HCT116 (cell line): ENCODE measurements around the gene EGFL7. TPM values are rescaled to one million over a fixed set of nuclear protein-coding genes. Genes with fewer than 3 reads are reported as not detected.

Source experiments
- ATAC-seq: fragments of 200-7000 bp; cut with Tn5 transposase; 2 replicates; pipeline ENCODE4 v1.9.1; 2020; ENCODE audit warnings: mild to moderate bottlenecking, moderate library complexity
- BruUV-seq: library from RNA; stranded (reverse); fragments of 400-500 nt; replicated peaks from 2 replicates; lab custom pipeline; 2021; lab: Mats Ljungman, UMichigan
- CTCF ChIA-PET: fragments of 300-600 bp; sonication (Branson Sonifier 250); formaldehyde crosslinking; loops from one replicate; lab custom pipeline; 2021; ENCODE audit warnings: antibody characterized with exemption; lab: Charles Lee
- POLR2A ChIA-PET: fragments of 300-600, 350-600 bp; sonication (Branson Sonifier 250); formaldehyde crosslinking; loops from one replicate; lab custom pipeline; 2021; ENCODE audit warnings: antibody characterized with exemption; lab: Charles Lee
- RAD21 ChIA-PET, 2 experiments: fragments of 300-600 bp; sonication (Branson Sonifier 250); formaldehyde crosslinking; loops; one replicate each; lab custom pipeline; 2023; ENCODE audit warnings: low total read pairs in 2 of 2; ENCODE audit not compliant: uncharacterized antibody in 2 of 2, unreplicated experiment in 2 of 2, low non-redundant PET in 1 of 2; lab: Charles Lee
- DNase-seq: peaks from one replicate; pipeline ENCODE4 v3.0.0-alpha.2; 2010; ENCODE audit warnings: low read depth, low spot score
- H2AFZ ChIP-seq: fragments of 200-600 bp; shearing (Covaris generic), sonication (generic); 2 replicates; pipeline ENCODE4 v1.6.1; 2017; ENCODE audit warnings: low read depth, mixed run types, mixed read lengths, antibody characterized with exemption, low read length; ENCODE audit not compliant: poor library complexity, severe bottlenecking
- H3K27ac ChIP-seq: 2 replicates; pipeline ENCODE4 v1.5.1; 2012; ENCODE audit warnings: low read depth, low read length
- H3K27me3 ChIP-seq: fragments of 200-600 bp; sonication (generic); 2 replicates; pipeline ENCODE4 v1.6.1; 2016; ENCODE audit warnings: mixed run types, low read length, mixed read lengths; ENCODE audit not compliant: insufficient read depth
- H3K36me3 ChIP-seq, 2 experiments: fragments of 200-500 bp in 1 of 2; fragments of 200-600 bp in 1 of 2; sonication (Bioruptor generic) in 1 of 2; sonication (generic) in 1 of 2; 2 replicates each; pipeline versions ENCODE4 v1.5.1 to v1.6.1; 2014 to 2016; ENCODE audit warnings: low read length in 2 of 2, inconsistent platforms in 1 of 2, mixed read lengths in 1 of 2, mixed run types in 1 of 2; ENCODE audit not compliant: insufficient read depth in 2 of 2, control insufficient read depth in 1 of 2
- H3K4me1 ChIP-seq, 2 experiments: fragments of 200-600 bp in 1 of 2; sonication (generic) in 1 of 2; 2 replicates each; pipeline versions ENCODE4 v1.5.1 to v1.6.1; 2012 to 2017; ENCODE audit warnings: low read length in 2 of 2, inconsistent platforms in 1 of 2, mild to moderate bottlenecking in 1 of 2, mixed read lengths in 1 of 2, mixed run types in 1 of 2, moderate library complexity in 1 of 2; ENCODE audit not compliant: insufficient read depth in 2 of 2, control insufficient read depth in 1 of 2
- H3K4me2 ChIP-seq: fragments of 200-600 bp; sonication (generic); 2 replicates; pipeline ENCODE4 v1.6.1; 2017; ENCODE audit warnings: mixed run types, low read length, mixed read lengths
- H3K4me3 ChIP-seq, 2 experiments: fragments of 200-600 bp in 1 of 2; sonication (generic) in 1 of 2; replicated peaks in 1 of 2; 2 replicates each; pipeline ENCODE4 v1.5.1; 2011 to 2016; ENCODE audit warnings: low read length in 2 of 2, control low read depth in 1 of 2, low read depth in 1 of 2, mild to moderate bottlenecking in 1 of 2, mixed read lengths in 1 of 2, mixed run types in 1 of 2
- H3K79me2 ChIP-seq: fragments of 200-600 bp; sonication (generic); 2 replicates; pipeline ENCODE4 v1.6.1; 2017; ENCODE audit warnings: mild to moderate bottlenecking, mixed run types, low read length, moderate library complexity, mixed read lengths; ENCODE audit not compliant: insufficient read depth
- H3K9ac ChIP-seq: fragments of 200-600 bp; sonication (generic); 2 replicates; pipeline ENCODE4 v1.6.1; 2016; ENCODE audit warnings: low read length, mixed read lengths
- H3K9me2 ChIP-seq: fragments of 200-600 bp; sonication (generic), shearing (Covaris generic); 2 replicates; pipeline ENCODE4 v1.6.1; 2017; ENCODE audit warnings: mixed run types, mild to moderate bottlenecking, moderate library complexity; ENCODE audit not compliant: insufficient read depth
- H3K9me3 ChIP-seq, 2 experiments: fragments of 200-500 bp in 1 of 2; fragments of 200-600 bp in 1 of 2; sonication (Bioruptor generic) in 1 of 2; sonication (generic) in 1 of 2; 2 replicates each; pipeline ENCODE4 v1.6.1; 2014 to 2017; ENCODE audit warnings: low read length in 2 of 2, mixed read lengths in 2 of 2, inconsistent platforms in 1 of 2, low read depth in 1 of 2, mild to moderate bottlenecking in 1 of 2, mixed run types in 1 of 2, moderate library complexity in 1 of 2; ENCODE audit not compliant: control insufficient read depth in 1 of 2, insufficient read depth in 1 of 2
- H4K20me1 ChIP-seq: fragments of 200-600 bp; sonication (generic), shearing (Covaris generic); 2 replicates; pipeline ENCODE4 v1.6.1; 2017; ENCODE audit warnings: mixed run types, mild to moderate bottlenecking, moderate library complexity; ENCODE audit not compliant: insufficient read depth
- CBX3 ChIP-seq: IDR thresholded peaks from 2 replicates; pipeline ENCODE4 v1.6.1; 2012; ENCODE audit warnings: low read depth
- CEBPB ChIP-seq: IDR thresholded peaks from 2 replicates; pipeline ENCODE4 v1.6.1; 2012; ENCODE audit warnings: low read depth
- ELF1 ChIP-seq: IDR thresholded peaks from 2 replicates; pipeline ENCODE4 v1.6.1; 2012; ENCODE audit warnings: low read depth, borderline replicate concordance
- EZH2 ChIP-seq: fragments of 200-600 bp; sonication (generic); IDR thresholded peaks from 2 replicates; pipeline ENCODE4 v1.6.1; 2017; ENCODE audit warnings: antibody characterized with exemption, mixed run types
- FOSL1 ChIP-seq: IDR thresholded peaks from 2 replicates; pipeline ENCODE4 v1.6.1; 2012; ENCODE audit warnings: low read depth
- RAD21 ChIP-seq: IDR thresholded peaks from 2 replicates; pipeline ENCODE4 v1.6.1; 2012; ENCODE audit warnings: low read depth, mild to moderate bottlenecking
- SIN3A ChIP-seq: IDR thresholded peaks from 2 replicates; pipeline ENCODE4 v1.6.1; 2012; ENCODE audit warnings: low read depth
- SP1 ChIP-seq: IDR thresholded peaks from 2 replicates; pipeline ENCODE4 v1.6.1; 2012; ENCODE audit warnings: low read depth
- TCF7L2 ChIP-seq: IDR thresholded peaks from 2 replicates; pipeline ENCODE4 v1.7.0; 2011; ENCODE audit warnings: borderline replicate concordance, inconsistent platforms; ENCODE audit not compliant: insufficient read depth, insufficient read length; ENCODE audit errors: extremely low read depth
- YY1 ChIP-seq: IDR thresholded peaks from 2 replicates; pipeline ENCODE4 v1.6.1; 2011; ENCODE audit warnings: low read length, low read depth, moderate library complexity, mild to moderate bottlenecking; ENCODE audit not compliant: insufficient replicate concordance; ENCODE audit errors: extremely low read depth
- ZFX ChIP-seq: fragments of 450-650 bp; IDR thresholded peaks from 2 replicates; pipeline ENCODE4 v1.6.1; 2017
- ZNF274 ChIP-seq: fragments of 200-500 bp; sonication (Bioruptor generic); IDR thresholded peaks from 2 replicates; pipeline ENCODE4 v1.6.1; 2014; ENCODE audit warnings: mild to moderate bottlenecking, low read depth, low read length, inconsistent platforms
- intact Hi-C: fragments of 100-400 bp; cut with micrococcal nuclease; formaldehyde crosslinking; loops from 2 replicates; pipeline ENCODE4 v1.10.0; 2022
- total RNA-seq: library from RNA; stranded (reverse); gene quantifications from one replicate; pipeline ENCODE4 v1.2.1, GENCODE V29; 2021; ENCODE audit not compliant: unreplicated experiment
- TF ChIP-seq, protein P1 (sequence below): IDR thresholded peaks from 2 replicates; pipeline ENCODE4 v1.6.1; 2012
- TF ChIP-seq, protein P2 (sequence below): IDR thresholded peaks from 2 replicates; pipeline ENCODE4 v1.6.1; 2012
- TF ChIP-seq, protein P3 (sequence below): IDR thresholded peaks from 2 replicates; pipeline ENCODE4 v1.6.1; 2011; ENCODE audit warnings: mild to moderate bottlenecking, low read length, moderate library complexity; ENCODE audit not compliant: insufficient replicate concordance; ENCODE audit errors: extremely low read depth
- TF ChIP-seq, protein P4 (sequence below), 3 experiments: fragments of 200-600 bp in 1 of 3; sonication (generic) in 1 of 3; IDR thresholded peaks in 2 of 3; conservative IDR thresholded peaks in 1 of 3; 2 replicates each; pipeline ENCODE4 v1.5.1; 2012 to 2017; ENCODE audit warnings: low read depth in 2 of 3, low read length in 2 of 3, antibody characterized with exemption in 1 of 3, borderline replicate concordance in 1 of 3, control low read depth in 1 of 3, mild to moderate bottlenecking in 1 of 3, mixed read lengths in 1 of 3, mixed run types in 1 of 3, moderate library complexity in 1 of 3; ENCODE audit not compliant: insufficient read depth in 1 of 3

Gene EGFL7
- total RNA-seq, 1 experiment from 2014 or later: 82.0 TPM

DNA sequence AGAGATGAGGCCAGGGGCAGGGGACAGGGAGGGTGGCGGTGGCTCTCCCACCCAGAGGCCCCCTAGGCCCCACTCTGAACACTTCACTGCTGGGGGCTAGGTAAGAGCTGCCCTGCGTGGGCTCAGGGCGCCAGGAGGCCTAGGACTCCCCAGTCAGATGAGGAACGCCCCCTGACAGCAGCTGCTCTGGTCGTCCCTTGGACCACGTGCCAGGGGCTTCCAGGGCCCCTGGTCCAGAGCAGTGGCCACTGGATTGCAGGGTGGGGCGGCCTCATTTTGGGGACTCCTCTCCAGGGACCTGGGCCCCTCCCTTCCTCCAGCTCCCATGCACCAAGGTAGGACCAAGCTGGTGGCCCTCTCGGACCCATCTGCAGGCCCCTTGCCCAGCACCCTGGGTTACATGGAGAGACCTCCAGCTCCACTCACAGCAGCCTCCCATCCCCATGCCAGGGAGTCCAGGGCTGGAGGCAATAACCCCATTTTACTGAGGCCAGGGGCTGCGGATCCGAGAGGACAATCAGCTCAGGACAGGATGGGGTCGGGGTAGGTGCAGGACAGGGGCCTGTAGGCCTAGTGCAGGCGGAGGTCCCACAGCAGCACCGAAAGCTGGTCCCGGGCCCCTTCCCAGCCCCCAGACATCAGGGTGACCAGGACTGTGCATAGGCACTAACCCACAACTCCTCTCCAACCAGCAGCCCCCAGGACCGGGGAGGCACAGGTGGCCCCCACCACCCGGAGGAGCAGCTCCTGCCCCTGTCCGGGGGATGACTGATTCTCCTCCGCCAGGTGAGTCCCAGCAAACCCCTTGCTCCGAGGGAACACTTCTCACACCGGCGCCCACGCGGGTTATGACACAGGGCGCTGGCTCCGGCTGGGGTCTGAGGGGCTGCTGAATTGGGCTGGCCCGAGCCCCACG lies 1.5 kb downstream of the EGFL7 start:
- no peaks in the 10 kb centered on the region for H3K27me3 ChIP-seq
- H3K79me2 ChIP-seq: no peaks in the 10 kb centered on the region
- H3K4me2 ChIP-seq: no peak overlapping the region
- POLR2A ChIA-PET: no interaction called here
- H3K9ac ChIP-seq: no peak overlapping the region
- DNase-seq (no peak), ATAC-seq (no peak)
- no peak overlapping the region for H2AFZ ChIP-seq
- CTCF ChIA-PET: no interaction called here
- H3K9me3 ChIP-seq: no peaks in the 10 kb centered on the region
- peaks cover 0 to 24% of the 10 kb centered on the region in 2 experiments; a peak in 2 of 4 replicates for H3K4me1 ChIP-seq
- H3K9me2 ChIP-seq: no peaks in the 10 kb centered on the region
- no TSS peak for BruUV-seq
- TF ChIP-seq, protein P1, sequence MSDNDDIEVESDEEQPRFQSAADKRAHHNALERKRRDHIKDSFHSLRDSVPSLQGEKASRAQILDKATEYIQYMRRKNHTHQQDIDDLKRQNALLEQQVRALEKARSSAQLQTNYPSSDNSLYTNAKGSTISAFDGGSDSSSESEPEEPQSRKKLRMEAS: no peak
- no peak for TF ChIP-seq TCF7L2
- no peak for TF ChIP-seq CEBPB
- TF ChIP-seq ELF1: no peak
- TF ChIP-seq, protein P2, sequence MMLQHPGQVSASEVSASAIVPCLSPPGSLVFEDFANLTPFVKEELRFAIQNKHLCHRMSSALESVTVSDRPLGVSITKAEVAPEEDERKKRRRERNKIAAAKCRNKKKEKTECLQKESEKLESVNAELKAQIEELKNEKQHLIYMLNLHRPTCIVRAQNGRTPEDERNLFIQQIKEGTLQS: no peak
- no peak for TF ChIP-seq ZFX
- TF ChIP-seq, protein P3, sequence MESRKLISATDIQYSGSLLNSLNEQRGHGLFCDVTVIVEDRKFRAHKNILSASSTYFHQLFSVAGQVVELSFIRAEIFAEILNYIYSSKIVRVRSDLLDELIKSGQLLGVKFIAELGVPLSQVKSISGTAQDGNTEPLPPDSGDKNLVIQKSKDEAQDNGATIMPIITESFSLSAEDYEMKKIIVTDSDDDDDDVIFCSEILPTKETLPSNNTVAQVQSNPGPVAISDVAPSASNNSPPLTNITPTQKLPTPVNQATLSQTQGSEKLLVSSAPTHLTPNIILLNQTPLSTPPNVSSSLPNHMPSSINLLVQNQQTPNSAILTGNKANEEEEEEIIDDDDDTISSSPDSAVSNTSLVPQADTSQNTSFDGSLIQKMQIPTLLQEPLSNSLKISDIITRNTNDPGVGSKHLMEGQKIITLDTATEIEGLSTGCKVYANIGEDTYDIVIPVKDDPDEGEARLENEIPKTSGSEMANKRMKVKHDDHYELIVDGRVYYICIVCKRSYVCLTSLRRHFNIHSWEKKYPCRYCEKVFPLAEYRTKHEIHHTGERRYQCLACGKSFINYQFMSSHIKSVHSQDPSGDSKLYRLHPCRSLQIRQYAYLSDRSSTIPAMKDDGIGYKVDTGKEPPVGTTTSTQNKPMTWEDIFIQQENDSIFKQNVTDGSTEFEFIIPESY: no peak
- TF ChIP-seq SIN3A: no peak
- no peak for TF ChIP-seq EZH2
- TF ChIP-seq FOSL1: no peak
- TF ChIP-seq YY1: no peak
- TF ChIP-seq RAD21: no peak
- TF ChIP-seq, protein P4, sequence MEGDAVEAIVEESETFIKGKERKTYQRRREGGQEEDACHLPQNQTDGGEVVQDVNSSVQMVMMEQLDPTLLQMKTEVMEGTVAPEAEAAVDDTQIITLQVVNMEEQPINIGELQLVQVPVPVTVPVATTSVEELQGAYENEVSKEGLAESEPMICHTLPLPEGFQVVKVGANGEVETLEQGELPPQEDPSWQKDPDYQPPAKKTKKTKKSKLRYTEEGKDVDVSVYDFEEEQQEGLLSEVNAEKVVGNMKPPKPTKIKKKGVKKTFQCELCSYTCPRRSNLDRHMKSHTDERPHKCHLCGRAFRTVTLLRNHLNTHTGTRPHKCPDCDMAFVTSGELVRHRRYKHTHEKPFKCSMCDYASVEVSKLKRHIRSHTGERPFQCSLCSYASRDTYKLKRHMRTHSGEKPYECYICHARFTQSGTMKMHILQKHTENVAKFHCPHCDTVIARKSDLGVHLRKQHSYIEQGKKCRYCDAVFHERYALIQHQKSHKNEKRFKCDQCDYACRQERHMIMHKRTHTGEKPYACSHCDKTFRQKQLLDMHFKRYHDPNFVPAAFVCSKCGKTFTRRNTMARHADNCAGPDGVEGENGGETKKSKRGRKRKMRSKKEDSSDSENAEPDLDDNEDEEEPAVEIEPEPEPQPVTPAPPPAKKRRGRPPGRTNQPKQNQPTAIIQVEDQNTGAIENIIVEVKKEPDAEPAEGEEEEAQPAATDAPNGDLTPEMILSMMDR (IDR thresholded peaks at IDR 0.05 in 2 of 3, conservative IDR thresholded peaks at IDR 0.05 in 1 of 3; ENCODE audit: borderline replicate concordance in 1 of 3, insufficient read depth in 1 of 3, low read depth in 2 of 3, low read length in 2 of 3): no peak
- TF ChIP-seq CBX3: no peak
- no peak for TF ChIP-seq ZNF274
- TF ChIP-seq SP1: no peak
- no peak overlapping the region for H3K4me3 ChIP-seq
- H3K27ac ChIP-seq: peak overlapping the region; percentile 14; the same call in 1 of the 2 replicates
- intact Hi-C loops: no loop called here
- H4K20me1 ChIP-seq: no peaks in the 10 kb centered on the region
- H3K36me3 ChIP-seq: no peaks in the 10 kb centered on the region
- RAD21 ChIA-PET: no interaction called here
